WTC11 (cell line): ENCODE measurements around the gene GOSR2. TPM values are rescaled to one million over a fixed set of nuclear protein-coding genes. Genes with fewer than 3 reads are reported as not detected.
A peak's percentile ranks its signal among the peaks of the same experiment; 100 is the strongest.

Experiments
- ATAC-seq: fragments of 200-7000 bp; cut with Tn5 transposase; 2 replicates; pipeline ENCODE4 v1.10.0; 2021; ENCODE audit warnings: mild to moderate bottlenecking, moderate library complexity
- CTCF ChIA-PET: fragments of 300-600 bp; sonication (Branson Sonifier 250); formaldehyde crosslinking; loops from one replicate; lab custom pipeline; 2021; ENCODE audit warnings: antibody characterized with exemption; lab: Charles Lee
- POLR2A ChIA-PET: fragments of 350-600 bp; sonication (Branson Sonifier 250); formaldehyde crosslinking; loops from one replicate; lab custom pipeline; 2021; ENCODE audit warnings: antibody characterized with exemption; lab: Charles Lee
- DNase-seq: peaks from one replicate; pipeline ENCODE4 v3.0.0; 2021; ENCODE audit warnings: low spot score
- H3K27ac Mint-ChIP-seq: 2 replicates; pipeline ENCODE4 v1.8.0; 2021; ENCODE audit warnings: mixed read lengths
- H3K27me3 Mint-ChIP-seq: 2 replicates; pipeline ENCODE4 v1.8.0; 2021; ENCODE audit warnings: low read depth, mild to moderate bottlenecking, moderate library complexity, mixed read lengths
- H3K36me3 Mint-ChIP-seq: 2 replicates; pipeline ENCODE4 v1.8.0; 2021; ENCODE audit warnings: mixed read lengths
- H3K4me1 Mint-ChIP-seq: 2 replicates; pipeline ENCODE4 v1.8.0; 2022; ENCODE audit warnings: mixed read lengths
- H3K4me3 Mint-ChIP-seq: 2 replicates; pipeline ENCODE4 v1.8.0; 2021; ENCODE audit warnings: mild to moderate bottlenecking, moderate library complexity, mixed read lengths
- H3K9me3 Mint-ChIP-seq: 2 replicates; pipeline ENCODE4 v1.8.0; 2021; ENCODE audit warnings: mixed read lengths
- ATF1 ChIP-seq: sonication (generic); formaldehyde crosslinking; IDR thresholded peaks from 2 replicates; pipeline ENCODE4 v1.8.1; 2023; ENCODE audit warnings: mild to moderate bottlenecking, moderate library complexity, missing genetic modification reagents
- ESRRA ChIP-seq: sonication (generic); formaldehyde crosslinking; IDR thresholded peaks from 2 replicates; pipeline ENCODE4 v1.8.1; 2022; ENCODE audit warnings: mild to moderate bottlenecking, missing genetic modification reagents, borderline replicate concordance
- FOXK1 ChIP-seq: sonication (generic); formaldehyde crosslinking; IDR thresholded peaks from 2 replicates; pipeline ENCODE4 v1.8.0; 2022; ENCODE audit warnings: mild to moderate bottlenecking, moderate library complexity, missing genetic modification reagents
- GABPB1 ChIP-seq: sonication (generic); formaldehyde crosslinking; IDR thresholded peaks from 2 replicates; pipeline ENCODE4 v1.8.1; 2023; ENCODE audit warnings: mild to moderate bottlenecking, missing genetic modification reagents
- GRHL2 ChIP-seq: fragments of 250-450 bp; sonication (Bioruptor Pico); IDR thresholded peaks from 2 replicates; pipeline ENCODE4 v1.8.0; 2022; ENCODE audit warnings: mild to moderate bottlenecking, moderate library complexity; ENCODE audit not compliant: insufficient replicate concordance, severe bottlenecking
- MXD4 ChIP-seq: fragments of 250-450 bp; sonication (Bioruptor Pico); IDR thresholded peaks from 2 replicates; pipeline ENCODE4 v1.8.0; 2021; ENCODE audit warnings: mild to moderate bottlenecking, moderate library complexity, borderline replicate concordance
- MYBL2 ChIP-seq: sonication (generic); formaldehyde crosslinking; IDR thresholded peaks from 2 replicates; pipeline ENCODE4 v1.8.1; 2023; ENCODE audit warnings: mild to moderate bottlenecking, moderate library complexity, missing genetic modification reagents
- NR2C2 ChIP-seq: sonication (generic); formaldehyde crosslinking; IDR thresholded peaks from 2 replicates; pipeline ENCODE4 v1.8.0; 2022; ENCODE audit warnings: mild to moderate bottlenecking, missing genetic modification reagents
- RELA ChIP-seq: sonication (generic); formaldehyde crosslinking; IDR thresholded peaks from 2 replicates; pipeline ENCODE4 v1.8.1; 2022; ENCODE audit warnings: missing genetic modification reagents, mild to moderate bottlenecking, borderline replicate concordance
- SP1 ChIP-seq: sonication (generic); formaldehyde crosslinking; conservative IDR thresholded peaks from 2 replicates; pipeline ENCODE4 v1.8.1; 2022; ENCODE audit warnings: missing genetic modification reagents
- TCF7 ChIP-seq: sonication (generic); formaldehyde crosslinking; IDR thresholded peaks from 2 replicates; pipeline ENCODE4 v1.8.0; 2022; ENCODE audit warnings: mild to moderate bottlenecking, low read depth, missing genetic modification reagents, moderate library complexity
- TP53 ChIP-seq: sonication (generic); formaldehyde crosslinking; IDR thresholded peaks from 2 replicates; pipeline ENCODE4 v1.8.1; 2023; ENCODE audit warnings: mild to moderate bottlenecking, missing genetic modification reagents
- ZNF263 ChIP-seq: sonication (generic); formaldehyde crosslinking; IDR thresholded peaks from 2 replicates; pipeline ENCODE4 v1.8.1; 2022; ENCODE audit warnings: low read depth, mild to moderate bottlenecking, moderate library complexity, missing genetic modification reagents
- ZNF396 ChIP-seq: fragments of 250-450 bp; sonication (Bioruptor Pico); IDR thresholded peaks from 2 replicates; pipeline ENCODE4 v1.8.0; 2021; ENCODE audit warnings: mild to moderate bottlenecking, moderate library complexity, borderline replicate concordance
- ZNF423 ChIP-seq: fragments of 250-450 bp; sonication (Bioruptor Pico); IDR thresholded peaks from 2 replicates; pipeline ENCODE4 v2.1.2; 2022; ENCODE audit warnings: mild to moderate bottlenecking, moderate library complexity
- total RNA-seq: library from RNA; stranded (reverse); gene quantifications from 3 replicates; pipeline ENCODE4 v1.2.3, GENCODE V29; 2021
- TF ChIP-seq, protein P1 (sequence below): sonication (generic); formaldehyde crosslinking; IDR thresholded peaks from 2 replicates; pipeline ENCODE4 v1.8.1; 2022; ENCODE audit warnings: low read depth, missing genetic modification reagents, borderline replicate concordance
- TF ChIP-seq, protein P2 (sequence below): sonication (generic); formaldehyde crosslinking; conservative IDR thresholded peaks from 2 replicates; pipeline ENCODE4 v1.8.1; 2022; ENCODE audit warnings: mild to moderate bottlenecking, missing genetic modification reagents
- TF ChIP-seq, protein P3 (sequence below): fragments of 250-450 bp; sonication (Bioruptor Pico); IDR thresholded peaks from 2 replicates; pipeline ENCODE4 v1.9.0; 2021; ENCODE audit warnings: mild to moderate bottlenecking, borderline replicate concordance
- TF ChIP-seq, protein P4 (sequence below): sonication (generic); formaldehyde crosslinking; IDR thresholded peaks from 2 replicates; pipeline ENCODE4 v1.8.0; 2022; ENCODE audit warnings: mild to moderate bottlenecking, missing genetic modification reagents
- TF ChIP-seq, protein P5 (sequence below): sonication (generic); formaldehyde crosslinking; IDR thresholded peaks from 2 replicates; pipeline ENCODE4 v1.8.1; 2022; ENCODE audit warnings: low read depth, mild to moderate bottlenecking, moderate library complexity, missing genetic modification reagents, borderline replicate concordance

The GOSR2 gene
- total RNA-seq, 1 experiment from 2014 or later: 45.8 TPM

DNA sequence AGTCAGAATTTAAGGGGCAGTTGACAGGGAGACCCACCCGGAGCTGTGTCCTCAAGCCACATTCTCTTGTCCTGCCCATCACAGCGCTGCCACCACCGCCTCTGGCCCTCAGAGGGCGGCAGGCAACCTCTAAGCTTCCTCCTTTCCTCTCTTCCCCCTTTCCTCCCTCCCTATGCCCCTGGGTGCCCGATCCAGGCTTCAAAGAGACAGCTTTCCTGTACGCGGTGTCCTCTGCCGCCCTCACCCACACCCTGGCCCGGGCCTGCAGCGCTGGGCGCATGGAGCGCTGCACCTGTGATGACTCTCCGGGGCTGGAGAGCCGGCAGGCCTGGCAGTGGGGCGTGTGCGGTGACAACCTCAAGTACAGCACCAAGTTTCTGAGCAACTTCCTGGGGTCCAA, 48.1 kb upstream of the GOSR2 start:
- Mint-ChIP-seq H3K27ac (no peak overlapping the region), H3K4me3 (no peak overlapping the region), H3K9me3 (no peaks in the 10 kb centered on the region), H3K4me1 (no peaks in the 10 kb centered on the region), H3K36me3 (no peaks in the 10 kb centered on the region), H3K27me3 (no peaks in the 10 kb centered on the region)
- CTCF ChIA-PET: interaction anchor here (1.0 to 2.7 kb wide), 6 partner anchors 9 to 66 kb away, joined by 3 to 13 read pairs (median 4); partner anchors contain the start of gene WNT9B
- DNase-seq (no peak), ATAC-seq (peak; percentile 36)
- TF ChIP-seq GRHL2 (CRISPR knock-in tag) (no peak), ATF1 (no peak), TCF7 (CRISPR knock-in tag) (no peak), MYBL2 (no peak), SP1 (CRISPR knock-in tag) (no peak), FOXK1 (CRISPR knock-in tag) (no peak), ZNF423 (CRISPR knock-in tag) (no peak), RELA (CRISPR knock-in tag) (no peak)
- TF ChIP-seq, protein P1, sequence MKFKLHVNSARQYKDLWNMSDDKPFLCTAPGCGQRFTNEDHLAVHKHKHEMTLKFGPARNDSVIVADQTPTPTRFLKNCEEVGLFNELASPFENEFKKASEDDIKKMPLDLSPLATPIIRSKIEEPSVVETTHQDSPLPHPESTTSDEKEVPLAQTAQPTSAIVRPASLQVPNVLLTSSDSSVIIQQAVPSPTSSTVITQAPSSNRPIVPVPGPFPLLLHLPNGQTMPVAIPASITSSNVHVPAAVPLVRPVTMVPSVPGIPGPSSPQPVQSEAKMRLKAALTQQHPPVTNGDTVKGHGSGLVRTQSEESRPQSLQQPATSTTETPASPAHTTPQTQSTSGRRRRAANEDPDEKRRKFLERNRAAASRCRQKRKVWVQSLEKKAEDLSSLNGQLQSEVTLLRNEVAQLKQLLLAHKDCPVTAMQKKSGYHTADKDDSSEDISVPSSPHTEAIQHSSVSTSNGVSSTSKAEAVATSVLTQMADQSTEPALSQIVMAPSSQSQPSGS (CRISPR knock-in tag): no peak
- POLR2A ChIA-PET: no interaction called here

DNA sequence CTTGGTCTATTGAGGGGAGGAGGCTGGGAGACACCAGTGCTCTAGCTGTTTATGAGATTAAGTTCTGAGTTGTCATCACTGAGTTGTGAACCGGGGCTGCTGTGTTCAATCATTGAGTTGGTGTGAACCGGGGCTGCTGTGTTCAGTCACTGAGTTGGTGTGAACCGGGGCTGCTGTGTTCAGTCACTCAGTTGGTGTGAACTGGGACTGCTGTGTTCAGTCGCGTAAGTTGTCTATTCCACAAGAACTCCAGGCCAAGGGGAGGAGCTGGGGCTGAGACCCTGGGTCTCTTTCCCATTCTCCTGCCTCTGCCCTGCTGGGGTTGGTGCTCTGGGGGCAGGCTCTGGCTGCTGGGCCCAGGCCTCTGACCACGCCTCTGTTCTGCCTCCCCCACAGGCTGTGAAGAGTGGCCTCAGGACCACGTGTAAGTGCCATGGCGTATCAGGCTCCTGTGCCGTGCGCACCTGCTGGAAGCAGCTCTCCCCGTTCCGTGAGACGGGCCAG, 47.1 kb upstream of the GOSR2 start:
- ChIA-PET CTCF (interaction anchor here (0.6 to 2.7 kb wide), 23 partner anchors 10 to 115 kb away, joined by 3 to 16 read pairs (median 6); partner anchors contain the start of gene WNT9B), POLR2A (no interaction called here)
- H3K4me1 Mint-ChIP-seq: no peaks in the 10 kb centered on the region
- DNase-seq (no peak), ATAC-seq (no peak)
- H3K9me3 Mint-ChIP-seq: no peaks in the 10 kb centered on the region
- H3K4me3 Mint-ChIP-seq: no peak overlapping the region
- no peaks in the 10 kb centered on the region for H3K27me3 Mint-ChIP-seq
- TF ChIP-seq, protein P2, sequence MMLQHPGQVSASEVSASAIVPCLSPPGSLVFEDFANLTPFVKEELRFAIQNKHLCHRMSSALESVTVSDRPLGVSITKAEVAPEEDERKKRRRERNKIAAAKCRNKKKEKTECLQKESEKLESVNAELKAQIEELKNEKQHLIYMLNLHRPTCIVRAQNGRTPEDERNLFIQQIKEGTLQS (CRISPR knock-in tag): no peak
- TF ChIP-seq MXD4 (no peak), ESRRA (CRISPR knock-in tag) (no peak), GABPB1 (CRISPR knock-in tag) (no peak), TP53 (CRISPR knock-in tag) (no peak), ZNF396 (no peak), NR2C2 (CRISPR knock-in tag) (no peak), SP1 (CRISPR knock-in tag) (no peak), ZNF263 (CRISPR knock-in tag) (no peak)
- TF ChIP-seq, protein P3, sequence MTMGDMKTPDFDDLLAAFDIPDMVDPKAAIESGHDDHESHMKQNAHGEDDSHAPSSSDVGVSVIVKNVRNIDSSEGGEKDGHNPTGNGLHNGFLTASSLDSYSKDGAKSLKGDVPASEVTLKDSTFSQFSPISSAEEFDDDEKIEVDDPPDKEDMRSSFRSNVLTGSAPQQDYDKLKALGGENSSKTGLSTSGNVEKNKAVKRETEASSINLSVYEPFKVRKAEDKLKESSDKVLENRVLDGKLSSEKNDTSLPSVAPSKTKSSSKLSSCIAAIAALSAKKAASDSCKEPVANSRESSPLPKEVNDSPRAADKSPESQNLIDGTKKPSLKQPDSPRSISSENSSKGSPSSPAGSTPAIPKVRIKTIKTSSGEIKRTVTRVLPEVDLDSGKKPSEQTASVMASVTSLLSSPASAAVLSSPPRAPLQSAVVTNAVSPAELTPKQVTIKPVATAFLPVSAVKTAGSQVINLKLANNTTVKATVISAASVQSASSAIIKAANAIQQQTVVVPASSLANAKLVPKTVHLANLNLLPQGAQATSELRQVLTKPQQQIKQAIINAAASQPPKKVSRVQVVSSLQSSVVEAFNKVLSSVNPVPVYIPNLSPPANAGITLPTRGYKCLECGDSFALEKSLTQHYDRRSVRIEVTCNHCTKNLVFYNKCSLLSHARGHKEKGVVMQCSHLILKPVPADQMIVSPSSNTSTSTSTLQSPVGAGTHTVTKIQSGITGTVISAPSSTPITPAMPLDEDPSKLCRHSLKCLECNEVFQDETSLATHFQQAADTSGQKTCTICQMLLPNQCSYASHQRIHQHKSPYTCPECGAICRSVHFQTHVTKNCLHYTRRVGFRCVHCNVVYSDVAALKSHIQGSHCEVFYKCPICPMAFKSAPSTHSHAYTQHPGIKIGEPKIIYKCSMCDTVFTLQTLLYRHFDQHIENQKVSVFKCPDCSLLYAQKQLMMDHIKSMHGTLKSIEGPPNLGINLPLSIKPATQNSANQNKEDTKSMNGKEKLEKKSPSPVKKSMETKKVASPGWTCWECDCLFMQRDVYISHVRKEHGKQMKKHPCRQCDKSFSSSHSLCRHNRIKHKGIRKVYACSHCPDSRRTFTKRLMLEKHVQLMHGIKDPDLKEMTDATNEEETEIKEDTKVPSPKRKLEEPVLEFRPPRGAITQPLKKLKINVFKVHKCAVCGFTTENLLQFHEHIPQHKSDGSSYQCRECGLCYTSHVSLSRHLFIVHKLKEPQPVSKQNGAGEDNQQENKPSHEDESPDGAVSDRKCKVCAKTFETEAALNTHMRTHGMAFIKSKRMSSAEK: no peak
- TF ChIP-seq, protein P4, sequence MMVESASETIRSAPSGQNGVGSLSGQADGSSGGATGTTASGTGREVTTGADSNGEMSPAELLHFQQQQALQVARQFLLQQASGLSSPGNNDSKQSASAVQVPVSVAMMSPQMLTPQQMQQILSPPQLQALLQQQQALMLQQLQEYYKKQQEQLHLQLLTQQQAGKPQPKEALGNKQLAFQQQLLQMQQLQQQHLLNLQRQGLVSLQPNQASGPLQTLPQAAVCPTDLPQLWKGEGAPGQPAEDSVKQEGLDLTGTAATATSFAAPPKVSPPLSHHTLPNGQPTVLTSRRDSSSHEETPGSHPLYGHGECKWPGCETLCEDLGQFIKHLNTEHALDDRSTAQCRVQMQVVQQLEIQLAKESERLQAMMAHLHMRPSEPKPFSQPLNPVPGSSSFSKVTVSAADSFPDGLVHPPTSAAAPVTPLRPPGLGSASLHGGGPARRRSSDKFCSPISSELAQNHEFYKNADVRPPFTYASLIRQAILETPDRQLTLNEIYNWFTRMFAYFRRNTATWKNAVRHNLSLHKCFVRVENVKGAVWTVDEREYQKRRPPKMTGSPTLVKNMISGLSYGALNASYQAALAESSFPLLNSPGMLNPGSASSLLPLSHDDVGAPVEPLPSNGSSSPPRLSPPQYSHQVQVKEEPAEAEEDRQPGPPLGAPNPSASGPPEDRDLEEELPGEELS (CRISPR knock-in tag): no peak
- TF ChIP-seq, protein P5, sequence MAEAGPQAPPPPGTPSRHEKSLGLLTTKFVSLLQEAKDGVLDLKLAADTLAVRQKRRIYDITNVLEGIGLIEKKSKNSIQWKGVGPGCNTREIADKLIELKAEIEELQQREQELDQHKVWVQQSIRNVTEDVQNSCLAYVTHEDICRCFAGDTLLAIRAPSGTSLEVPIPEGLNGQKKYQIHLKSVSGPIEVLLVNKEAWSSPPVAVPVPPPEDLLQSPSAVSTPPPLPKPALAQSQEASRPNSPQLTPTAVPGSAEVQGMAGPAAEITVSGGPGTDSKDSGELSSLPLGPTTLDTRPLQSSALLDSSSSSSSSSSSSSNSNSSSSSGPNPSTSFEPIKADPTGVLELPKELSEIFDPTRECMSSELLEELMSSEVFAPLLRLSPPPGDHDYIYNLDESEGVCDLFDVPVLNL (CRISPR knock-in tag): no peak
- no peaks in the 10 kb centered on the region for H3K36me3 Mint-ChIP-seq
- no peak overlapping the region for H3K27ac Mint-ChIP-seq
